ENCODE measurements around the gene SLC25A23. TPM values are rescaled to one million over a fixed set of nuclear protein-coding genes. Genes with fewer than 3 reads are reported as not detected.
"Not testable (repeated sequence)": the region's sequence is repeated elsewhere in the genome, so short reads cannot be mapped to it uniquely, and the experiment has no call there.

Gene SLC25A23
- total RNA-seq, 2 donors from 2014 or later: 89.6 to 97.1 TPM

DNA sequence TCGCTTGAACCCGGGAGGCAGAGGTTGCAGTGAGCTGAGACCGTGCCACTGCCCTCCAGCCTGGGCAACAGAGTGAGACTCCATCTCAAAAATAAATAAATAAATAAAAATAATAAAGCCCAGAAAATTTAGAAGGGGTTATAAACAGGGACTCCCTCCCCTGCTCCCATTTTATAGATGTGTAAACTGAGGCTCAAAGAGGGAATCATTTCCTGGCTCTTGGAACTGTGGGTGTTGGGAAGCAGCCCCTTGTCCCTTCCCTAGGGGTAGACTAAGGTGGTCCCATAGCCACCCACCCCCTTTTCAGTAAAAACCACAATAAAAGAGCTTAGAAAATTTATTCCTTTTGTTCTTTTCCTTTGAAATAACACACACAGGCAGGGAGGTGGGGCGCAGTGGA is 19.8 kb downstream of the SLC25A23 start:
- ATAC-seq (ENCODE audit: insufficient number of reproducible peaks, low FRiP score, low read depth): no peak
- H3K4me3 ChIP-seq: no peak overlapping the region

DNA sequence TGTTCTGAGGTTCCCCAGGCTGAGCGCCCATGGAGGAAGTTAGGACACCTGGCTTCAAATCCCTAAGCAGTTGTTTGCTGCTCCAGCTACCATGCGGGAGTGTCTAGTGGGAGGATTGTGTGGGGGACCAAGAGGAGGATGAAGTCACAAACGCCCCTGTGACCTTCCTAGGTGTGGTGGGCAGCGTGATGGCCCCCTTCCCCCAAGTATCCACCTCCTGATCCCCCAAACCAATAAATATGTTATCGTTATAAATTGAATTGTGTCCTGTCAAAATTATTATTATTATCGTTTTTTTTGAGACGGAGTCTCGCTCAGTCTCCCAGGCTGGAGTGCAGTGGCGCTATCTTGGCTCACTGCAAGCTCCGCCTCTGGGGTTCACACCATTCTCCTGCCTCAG is 25.9 kb downstream of the SLC25A23 start, which contains the start of gene SLC25A41:
Gene SLC25A41, minus strand, starts transcription at position 101 of the 400 bp plus-strand sequence. Its CDS starts 70 bp downstream, at position 31.
- Histone ChIP-seq H3K27me3 (replicated peaks; ENCODE audit: insufficient read depth) (no peaks in the 10 kb centered on the region), H3K27ac (no peak within 1 kb of the TSS), H3K4me1 (ENCODE audit: control insufficient read depth in 1 of 2, low read depth in 2 of 2) (no peaks in the 10 kb centered on the region), H3K9me3 (no peaks in the 10 kb centered on the region), H3K4me3 (no peak within 1 kb of the TSS), H3K36me3 (no peaks in the 10 kb centered on the region)
- TF ChIP-seq, protein P1, sequence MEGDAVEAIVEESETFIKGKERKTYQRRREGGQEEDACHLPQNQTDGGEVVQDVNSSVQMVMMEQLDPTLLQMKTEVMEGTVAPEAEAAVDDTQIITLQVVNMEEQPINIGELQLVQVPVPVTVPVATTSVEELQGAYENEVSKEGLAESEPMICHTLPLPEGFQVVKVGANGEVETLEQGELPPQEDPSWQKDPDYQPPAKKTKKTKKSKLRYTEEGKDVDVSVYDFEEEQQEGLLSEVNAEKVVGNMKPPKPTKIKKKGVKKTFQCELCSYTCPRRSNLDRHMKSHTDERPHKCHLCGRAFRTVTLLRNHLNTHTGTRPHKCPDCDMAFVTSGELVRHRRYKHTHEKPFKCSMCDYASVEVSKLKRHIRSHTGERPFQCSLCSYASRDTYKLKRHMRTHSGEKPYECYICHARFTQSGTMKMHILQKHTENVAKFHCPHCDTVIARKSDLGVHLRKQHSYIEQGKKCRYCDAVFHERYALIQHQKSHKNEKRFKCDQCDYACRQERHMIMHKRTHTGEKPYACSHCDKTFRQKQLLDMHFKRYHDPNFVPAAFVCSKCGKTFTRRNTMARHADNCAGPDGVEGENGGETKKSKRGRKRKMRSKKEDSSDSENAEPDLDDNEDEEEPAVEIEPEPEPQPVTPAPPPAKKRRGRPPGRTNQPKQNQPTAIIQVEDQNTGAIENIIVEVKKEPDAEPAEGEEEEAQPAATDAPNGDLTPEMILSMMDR (IDR thresholded peaks at IDR 0.05): no peak
- ATAC-seq (ENCODE audit: insufficient number of reproducible peaks, low FRiP score, low read depth) (no peak), DNase-seq (ENCODE audit: low spot score) (no peak)

More for the DNA sequence above, 19.8 kb downstream of the SLC25A23 start:
- H3K4me1 ChIP-seq (ENCODE audit: control insufficient read depth in 1 of 2, low read depth in 2 of 2): no peaks in the 10 kb centered on the region
- H3K27me3 ChIP-seq (replicated peaks; ENCODE audit: insufficient read depth): no peaks in the 10 kb centered on the region
- H3K36me3 ChIP-seq: no peaks in the 10 kb centered on the region
- TF ChIP-seq, protein P1 (IDR thresholded peaks at IDR 0.05): no peak
- no peaks in the 10 kb centered on the region for H3K9me3 ChIP-seq
- DNase-seq (ENCODE audit: low spot score): no peak
- H3K27ac ChIP-seq: no peak overlapping the region

DNA sequence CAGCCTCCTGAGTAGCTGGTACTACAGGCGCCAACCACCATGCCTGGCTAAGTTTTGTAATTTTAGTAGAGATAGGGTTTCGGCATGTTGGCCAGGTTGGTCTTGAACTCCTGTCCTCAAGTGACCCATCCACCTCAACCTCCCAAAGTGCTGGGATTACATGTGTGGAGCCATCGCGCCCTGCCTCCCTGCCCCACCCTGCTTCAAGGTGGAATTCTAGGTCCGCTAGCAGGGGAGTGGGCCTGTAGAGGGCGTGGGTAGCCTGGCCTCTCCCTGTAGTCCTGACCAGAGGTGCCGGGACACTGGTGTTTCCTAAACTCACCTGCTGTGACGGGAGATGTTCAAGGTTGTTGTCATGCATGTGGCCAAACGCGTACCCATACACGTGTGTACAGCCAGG is 26.4 kb downstream of the SLC25A23 start:
- no peak for DNase-seq (ENCODE audit: low spot score)

DNA sequence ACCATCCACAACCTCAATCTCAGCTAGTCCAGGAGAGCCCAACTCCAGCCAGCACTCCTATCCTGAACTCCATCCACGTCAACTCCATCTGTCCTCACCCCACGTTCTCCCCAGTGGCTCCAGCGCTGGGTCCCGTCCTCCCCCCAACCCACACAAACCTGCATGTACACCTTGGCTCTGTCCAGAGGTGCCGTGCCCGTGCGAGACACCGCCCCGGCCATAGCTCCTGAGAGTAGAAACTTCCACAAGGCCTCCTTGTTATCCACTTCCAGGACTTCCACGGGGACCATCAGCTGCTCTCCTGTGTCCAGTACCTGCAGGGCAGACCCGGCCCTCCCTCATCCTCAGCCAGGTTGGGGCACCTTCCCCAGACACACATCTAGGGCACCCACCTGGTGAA is 27.7 kb downstream of the SLC25A23 start:
- Histone ChIP-seq H3K27me3 (replicated peaks; ENCODE audit: insufficient read depth) (no peaks in the 10 kb centered on the region), H3K27ac (no peak overlapping the region), H3K36me3 (no peaks in the 10 kb centered on the region), H3K4me3 (no peak overlapping the region), H3K9me3 (no peaks in the 10 kb centered on the region), H3K4me1 (ENCODE audit: control insufficient read depth in 1 of 2, low read depth in 2 of 2) (no peaks in the 10 kb centered on the region)
- TF ChIP-seq, protein P1 (IDR thresholded peaks at IDR 0.05): no peak
- ATAC-seq (ENCODE audit: insufficient number of reproducible peaks, low FRiP score, low read depth): no peak
- DNase-seq (ENCODE audit: low spot score): no peak

More for the DNA sequence above, 26.4 kb downstream of the SLC25A23 start:
- no peaks in the 10 kb centered on the region for H3K27me3 ChIP-seq (replicated peaks; ENCODE audit: insufficient read depth)
- no peaks in the 10 kb centered on the region for H3K36me3 ChIP-seq
- TF ChIP-seq, protein P1 (IDR thresholded peaks at IDR 0.05): no peak
- ATAC-seq (ENCODE audit: insufficient number of reproducible peaks, low FRiP score, low read depth): no peak
- H3K27ac ChIP-seq: no peak overlapping the region
- no peak overlapping the region for H3K4me3 ChIP-seq
- H3K9me3 ChIP-seq: no peaks in the 10 kb centered on the region
- no peaks in the 10 kb centered on the region for H3K4me1 ChIP-seq (ENCODE audit: control insufficient read depth in 1 of 2, low read depth in 2 of 2)

DNA sequence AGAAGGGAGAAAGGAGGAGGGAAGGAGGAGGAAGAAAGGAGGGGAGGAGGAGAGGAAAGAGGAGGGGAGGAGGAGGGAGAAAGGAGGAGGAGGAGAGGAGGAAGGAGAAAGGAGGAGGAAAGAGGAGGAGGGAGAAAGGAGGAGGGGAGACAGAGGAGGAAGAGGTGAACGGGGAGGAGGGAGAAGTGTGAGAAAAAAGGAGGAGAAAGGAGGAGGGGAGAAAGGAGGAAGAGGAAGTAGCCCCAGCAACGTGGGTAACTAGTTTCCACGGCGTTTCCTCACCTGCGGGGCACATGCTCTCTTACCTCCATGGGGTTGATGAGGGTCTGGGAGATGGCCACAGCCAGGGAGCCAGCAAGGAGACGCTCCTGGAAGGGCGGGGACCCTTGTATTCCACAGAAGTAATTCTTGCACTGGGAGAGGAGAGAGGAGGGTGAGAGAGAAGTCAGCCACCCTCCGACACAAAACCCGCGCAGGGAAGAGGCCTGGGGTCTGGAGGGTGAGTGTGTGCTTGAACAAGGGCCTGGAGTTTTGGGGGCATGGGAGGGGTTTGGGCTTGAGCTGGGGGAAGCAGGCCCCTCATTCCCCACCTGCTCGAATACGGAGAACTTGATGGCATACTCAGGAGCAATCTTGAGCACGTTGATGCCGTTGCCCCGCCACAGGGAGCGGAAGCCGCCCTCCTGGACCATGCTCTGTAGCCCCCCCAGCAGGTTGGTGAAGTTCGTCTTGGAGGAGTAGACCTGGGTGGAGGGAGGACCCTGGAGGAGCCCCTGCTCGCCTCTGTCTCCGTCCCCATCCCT is 30.0 kb downstream of the SLC25A23 start:
- H3K36me3 ChIP-seq: no peaks in the 10 kb centered on the region
- H3K27ac ChIP-seq: no peak overlapping the region
- H3K9me3 ChIP-seq: no peaks in the 10 kb centered on the region
- no peak for DNase-seq (ENCODE audit: low spot score)
- H3K27me3 ChIP-seq (replicated peaks; ENCODE audit: insufficient read depth): no peaks in the 10 kb centered on the region
- TF ChIP-seq, protein P1 (IDR thresholded peaks at IDR 0.05): no peak
- H3K4me3 ChIP-seq: no peak overlapping the region
- H3K4me1 ChIP-seq (ENCODE audit: control insufficient read depth in 1 of 2, low read depth in 2 of 2): no peaks in the 10 kb centered on the region
- ATAC-seq (ENCODE audit: insufficient number of reproducible peaks, low FRiP score, low read depth): no peak

GRCh38 chr19:6428692-6429418 is 30.7 kb downstream of the SLC25A23 start:
- DNase-seq (ENCODE audit: low spot score); ATAC-seq (ENCODE audit: insufficient number of reproducible peaks, low FRiP score, low read depth); H3K36me3 ChIP-seq; H3K27me3 ChIP-seq (replicated peaks; ENCODE audit: insufficient read depth); H3K27ac ChIP-seq; H3K9me3 ChIP-seq; H3K4me1 ChIP-seq (ENCODE audit: control insufficient read depth in 1 of 2, low read depth in 2 of 2); H3K4me3 ChIP-seq: not testable (repeated sequence)
